HEK293 (cell line): Measurements from ENCODE around the gene LY86.

Source experiments
- CTCF ChIP-seq: fragments of 450-650 bp; formaldehyde crosslinking; IDR thresholded peaks from 2 replicates; pipeline ENCODE4 v1.5.1; 2016; ENCODE audit warnings: missing biosample characterization, missing genetic modification characterization
- REST ChIP-seq: fragments of 450-650 bp; formaldehyde crosslinking; IDR thresholded peaks from 2 replicates; pipeline ENCODE4 v1.5.1; 2016; ENCODE audit warnings: missing biosample characterization, missing genetic modification characterization
- ZNF23 ChIP-seq: fragments of 450-650 bp; formaldehyde crosslinking; IDR thresholded peaks from 2 replicates; pipeline ENCODE4 v1.5.1; 2016; ENCODE audit warnings: missing biosample characterization, missing genetic modification characterization, borderline replicate concordance
- ZNF239 ChIP-seq: fragments of 450-650 bp; formaldehyde crosslinking; IDR thresholded peaks from 2 replicates; pipeline ENCODE4 v1.5.1; 2016; ENCODE audit warnings: missing biosample characterization, missing genetic modification characterization
- ZNF513 ChIP-seq: fragments of 450-650 bp; IDR thresholded peaks from 2 replicates; pipeline ENCODE4 v1.5.1; 2018; ENCODE audit warnings: missing biosample characterization, missing genetic modification characterization

GRCh38 chr6:6619021-6619794 is 30.7 kb downstream of the LY86 start:
- TF ChIP-seq CTCF (tag by site-specific recombination) (no peak), ZNF513 (no peak), ZNF239 (tag by site-specific recombination) (no peak), REST (no peak), ZNF23 (tag by site-specific recombination) (no peak)
